Activated naive CD8-positive, alpha-beta T cell (primary cell): Measurements from ENCODE around the gene RAPGEF3.
A peak's percentile ranks its signal among the peaks of the same experiment; 100 is the strongest.

Source experiments
- H3K27ac Mint-ChIP-seq: one replicate; pipeline ENCODE4 v1.8.0; 2021; ENCODE audit warnings: mixed read lengths
- H3K27me3 Mint-ChIP-seq: one replicate; pipeline ENCODE4 v1.8.0; 2021; ENCODE audit warnings: mixed read lengths
- H3K36me3 Mint-ChIP-seq: one replicate; pipeline ENCODE4 v1.8.0; 2021; ENCODE audit warnings: mixed read lengths
- H3K4me1 Mint-ChIP-seq: one replicate; pipeline ENCODE4 v1.8.0; 2021; ENCODE audit warnings: low read depth, mixed read lengths
- H3K4me3 Mint-ChIP-seq: one replicate; pipeline ENCODE4 v1.8.0; 2021; ENCODE audit warnings: mild to moderate bottlenecking, mixed read lengths
- H3K9me3 Mint-ChIP-seq: one replicate; pipeline ENCODE4 v1.8.0; 2021; ENCODE audit warnings: low read depth, mixed read lengths

The RAPGEF3 gene

DNA sequence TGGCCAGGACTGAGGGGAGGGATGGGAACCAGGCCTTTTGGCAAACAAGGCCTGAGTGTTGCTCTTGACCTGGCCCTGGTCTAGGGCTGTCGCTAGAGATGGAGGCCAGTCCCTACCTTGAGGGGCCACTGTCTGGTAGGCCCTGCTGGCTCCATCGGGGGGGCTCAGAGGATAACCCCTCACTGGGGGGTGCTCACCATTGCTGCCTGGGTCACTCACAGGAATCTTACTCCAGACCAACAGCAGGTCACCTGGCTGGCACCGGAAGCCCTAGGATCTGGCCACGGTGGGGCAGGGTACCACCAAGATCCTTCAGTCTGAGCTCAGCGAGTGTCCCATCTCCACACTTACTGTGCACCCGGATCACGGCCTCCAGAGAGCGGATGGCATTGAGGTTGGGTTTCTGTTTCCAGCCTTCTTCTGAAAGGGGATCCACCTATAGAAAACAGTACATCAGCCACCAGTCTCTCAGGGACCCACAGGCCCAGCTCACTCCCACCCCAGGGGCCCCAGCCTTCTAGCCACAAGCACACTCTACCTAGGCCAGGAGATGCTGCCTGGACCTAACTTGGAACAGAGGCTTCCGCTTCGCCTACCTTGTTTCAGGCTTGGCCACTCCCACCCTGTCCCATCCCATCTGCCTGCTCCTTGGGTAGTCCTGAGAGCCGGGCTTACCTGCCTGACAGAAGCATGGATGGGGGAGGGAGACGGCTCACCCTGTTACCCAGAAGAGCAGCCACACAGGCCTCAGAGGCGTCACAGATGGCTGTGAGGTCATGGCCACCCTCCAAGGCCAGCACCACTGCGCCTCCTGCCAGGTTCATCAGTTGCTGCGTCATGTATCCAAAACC is 26.6 kb upstream of the RAPGEF3 start:
- H3K4me1 Mint-ChIP-seq, result peaks cover 14% of the 10 kb centered on the region
- no peaks in the 10 kb centered on the region for H3K27me3 Mint-ChIP-seq
- H3K9me3 Mint-ChIP-seq, result no peaks in the 10 kb centered on the region
- no peaks in the 10 kb centered on the region for H3K36me3 Mint-ChIP-seq
- no peak overlapping the region for H3K4me3 Mint-ChIP-seq
- peak overlapping the region; percentile 79 for H3K27ac Mint-ChIP-seq

DNA sequence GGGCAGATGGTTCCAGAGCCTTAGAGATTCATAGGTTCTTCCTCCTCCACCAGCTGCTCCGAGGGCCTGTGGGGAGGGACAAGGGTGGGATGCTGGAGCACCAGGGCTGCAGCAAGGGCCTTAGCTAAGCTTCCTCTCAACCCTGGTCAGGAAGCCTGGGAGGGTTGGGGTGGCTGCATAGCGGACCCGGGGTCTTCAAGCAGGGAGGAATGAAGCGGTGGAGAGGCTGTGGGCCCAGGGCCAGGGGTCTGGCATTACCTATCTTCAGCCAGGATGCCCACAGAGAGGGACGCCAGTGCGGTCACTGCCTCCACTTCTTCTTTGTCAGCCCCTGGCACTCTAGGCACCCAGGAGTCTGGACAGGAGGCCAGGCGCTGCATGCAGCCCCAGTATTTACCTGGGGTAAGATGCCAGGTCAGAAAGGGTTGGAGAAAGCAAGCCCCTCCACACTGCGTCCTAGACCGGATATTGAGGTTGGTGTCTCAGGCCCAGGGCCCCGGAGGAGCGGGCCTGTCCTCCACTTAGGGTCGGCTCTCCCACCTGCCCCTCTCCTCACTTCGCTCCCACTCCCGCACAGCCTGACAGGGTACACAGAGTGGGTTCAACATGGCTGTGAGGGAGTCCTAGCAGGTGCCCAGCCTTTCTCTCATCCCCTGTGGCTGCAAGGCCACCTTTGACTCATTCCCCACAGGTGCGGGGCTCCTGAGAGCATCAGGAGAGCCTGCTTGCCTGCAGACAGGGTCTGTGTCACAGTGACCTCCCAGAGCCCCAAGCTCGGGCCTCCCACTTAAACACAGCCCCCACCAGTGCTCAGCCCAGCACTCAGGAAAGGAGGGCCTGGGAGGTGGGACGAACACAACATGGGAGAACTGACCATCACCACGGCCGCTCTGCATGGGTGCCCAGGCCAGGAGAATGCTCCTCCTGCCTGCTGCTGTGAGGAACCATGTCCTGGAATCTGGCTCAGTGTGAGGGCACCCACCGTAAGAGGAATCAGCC is 25.4 kb upstream of the RAPGEF3 start:
- H3K9me3 Mint-ChIP-seq, result no peaks in the 10 kb centered on the region
- H3K4me3 Mint-ChIP-seq, result no peak overlapping the region
- no peaks in the 10 kb centered on the region for H3K36me3 Mint-ChIP-seq
- H3K27me3 Mint-ChIP-seq, result no peaks in the 10 kb centered on the region
- H3K27ac Mint-ChIP-seq, result peak overlapping the region; percentile 22
- peaks cover 19% of the 10 kb centered on the region for H3K4me1 Mint-ChIP-seq

DNA sequence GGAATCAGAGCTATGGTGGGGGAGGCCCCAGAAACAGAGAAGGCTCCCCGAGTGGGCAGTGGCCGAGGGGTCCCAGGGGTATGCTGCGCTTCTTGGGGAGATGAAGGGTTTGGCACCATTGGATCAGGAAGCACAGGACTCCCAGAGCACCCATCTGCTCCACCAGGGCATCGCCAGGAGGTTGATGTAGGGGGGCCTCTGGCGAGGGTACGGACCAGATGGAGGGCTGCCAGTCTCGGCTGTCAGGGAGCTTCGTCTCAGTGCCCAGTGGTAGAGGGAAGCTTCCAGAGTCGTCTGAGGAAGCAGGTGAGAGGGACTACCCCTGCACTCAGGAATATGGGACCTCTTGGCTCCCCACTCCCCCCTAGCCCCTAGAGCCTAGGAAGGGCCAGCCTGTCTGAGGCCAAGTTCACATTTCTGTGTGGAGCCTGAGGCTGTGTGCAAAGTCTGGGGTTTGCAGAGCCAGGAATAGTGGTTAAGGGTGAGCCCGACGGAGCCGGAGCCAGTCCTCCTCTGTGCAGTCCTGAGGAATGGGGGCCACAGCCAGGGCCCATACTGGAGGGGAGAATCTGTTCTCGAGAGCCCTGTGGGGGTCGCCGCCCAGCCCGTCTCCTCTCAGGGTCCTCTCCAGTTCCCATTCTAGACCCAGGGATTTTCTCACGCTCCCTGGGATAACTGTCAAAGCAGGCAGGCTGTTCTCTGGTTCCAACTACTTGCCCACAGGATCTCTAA is 24.5 kb upstream of the RAPGEF3 start:
- no peak overlapping the region for H3K4me3 Mint-ChIP-seq
- no peaks in the 10 kb centered on the region for H3K36me3 Mint-ChIP-seq
- H3K27me3 Mint-ChIP-seq, result no peaks in the 10 kb centered on the region
- peak overlapping the region; percentile 80 for H3K27ac Mint-ChIP-seq
- H3K4me1 Mint-ChIP-seq, result peaks cover 23% of the 10 kb centered on the region
- H3K9me3 Mint-ChIP-seq, result no peaks in the 10 kb centered on the region

DNA sequence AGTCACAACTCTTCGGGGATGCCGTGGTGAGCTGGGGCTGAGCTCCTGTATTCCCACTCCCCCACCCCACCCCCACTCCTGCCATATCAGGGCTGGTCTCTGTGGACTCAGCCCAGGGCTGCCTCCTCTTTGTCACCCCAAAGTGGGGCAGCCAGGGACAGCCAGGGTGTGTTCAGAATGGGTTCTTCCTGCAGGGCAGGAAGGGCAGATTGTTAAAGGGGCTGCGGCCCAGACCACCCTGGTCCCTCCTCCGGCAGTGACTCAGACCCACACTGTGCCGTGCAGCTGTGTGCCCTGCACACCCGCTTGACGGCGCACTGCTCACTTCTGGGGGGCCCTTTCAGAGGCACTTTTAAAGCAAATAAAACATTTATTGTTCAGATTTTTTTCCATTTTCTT is 23.7 kb upstream of the RAPGEF3 start:
- H3K4me1 Mint-ChIP-seq, result peaks cover 23% of the 10 kb centered on the region
- no peak overlapping the region for H3K4me3 Mint-ChIP-seq
- H3K27me3 Mint-ChIP-seq, result no peaks in the 10 kb centered on the region
- H3K9me3 Mint-ChIP-seq, result no peaks in the 10 kb centered on the region
- H3K36me3 Mint-ChIP-seq, result no peaks in the 10 kb centered on the region
- H3K27ac Mint-ChIP-seq, result peak overlapping the region; percentile 80

DNA sequence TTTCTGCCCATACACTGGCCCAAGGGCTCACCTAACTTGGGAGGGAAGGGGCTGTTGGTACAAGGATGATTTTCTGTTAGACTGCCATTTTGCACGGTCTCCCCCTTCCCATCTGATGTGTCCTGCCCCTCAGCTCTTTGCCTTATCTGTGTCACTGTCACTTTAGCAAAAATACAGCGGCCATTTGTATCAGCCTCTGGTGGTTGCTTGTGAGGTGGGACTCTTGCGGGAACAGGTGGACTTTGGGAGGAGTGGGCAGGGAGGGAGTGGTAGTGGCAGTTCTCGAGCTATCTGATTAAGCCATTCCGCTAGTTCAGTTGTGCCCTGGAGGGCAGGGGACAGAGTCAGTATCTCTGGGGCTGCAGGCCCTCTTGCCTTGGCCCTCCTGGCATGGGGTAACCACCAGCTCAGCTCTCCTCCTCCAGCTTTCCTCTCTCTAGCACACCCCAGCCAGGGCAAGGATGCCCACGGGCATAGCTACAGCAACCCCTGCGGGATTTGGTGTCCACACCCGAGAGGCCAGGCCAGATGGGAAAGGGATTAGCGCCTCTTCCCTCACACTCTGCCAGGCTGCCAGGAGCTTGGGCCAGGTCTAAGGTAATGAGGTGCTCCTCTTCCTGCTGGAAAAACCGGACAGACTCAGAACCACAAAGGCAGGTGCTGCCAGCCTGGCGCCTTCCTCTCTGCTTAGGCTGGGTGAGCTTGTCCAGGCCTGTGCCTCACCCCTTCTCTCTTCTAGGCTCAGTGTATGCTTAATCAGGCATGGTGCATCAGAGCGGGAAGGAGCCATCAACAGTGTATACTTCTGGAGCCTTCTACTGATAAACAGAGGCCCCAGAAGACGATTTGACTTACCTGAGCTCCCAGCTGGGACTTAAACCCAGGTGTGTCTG is 23.0 kb upstream of the RAPGEF3 start:
- Mint-ChIP-seq H3K4me1 (peaks cover 23% of the 10 kb centered on the region), H3K27ac (peak overlapping the region; percentile 41), H3K4me3 (no peak overlapping the region), H3K27me3 (no peaks in the 10 kb centered on the region), H3K36me3 (no peaks in the 10 kb centered on the region), H3K9me3 (no peaks in the 10 kb centered on the region)

DNA sequence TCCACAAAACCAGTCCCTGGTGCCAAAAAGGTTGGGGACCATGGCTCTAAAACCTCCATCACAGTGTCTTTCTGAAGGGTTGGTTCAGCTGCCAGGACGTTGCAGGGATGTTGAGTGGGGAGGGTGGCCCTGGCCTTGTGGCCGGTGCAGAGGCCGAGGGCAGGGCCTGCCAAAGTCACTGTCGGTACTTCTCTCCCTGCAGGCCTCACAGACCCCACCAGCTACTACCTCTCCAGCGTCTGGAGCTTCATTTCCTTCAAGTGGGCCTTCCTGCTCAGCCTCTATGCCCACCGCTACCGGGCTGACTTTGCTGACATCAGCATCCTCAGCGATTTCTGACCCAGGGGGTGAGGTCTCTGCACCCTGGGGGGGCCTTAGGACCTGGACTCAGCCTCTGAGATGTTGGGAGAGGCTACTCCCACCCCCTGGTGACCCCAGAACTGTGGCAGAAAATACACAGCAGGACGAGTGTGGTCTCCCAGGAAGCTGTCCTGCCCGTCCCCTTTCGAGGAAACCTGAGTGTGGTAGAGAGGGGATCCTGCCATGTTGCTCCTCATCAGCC is 21.3 kb upstream of the RAPGEF3 start:
- H3K36me3 Mint-ChIP-seq, result no peaks in the 10 kb centered on the region
- H3K9me3 Mint-ChIP-seq, result no peaks in the 10 kb centered on the region
- no peaks in the 10 kb centered on the region for H3K27me3 Mint-ChIP-seq
- H3K27ac Mint-ChIP-seq, result no peak overlapping the region
- no peak overlapping the region for H3K4me3 Mint-ChIP-seq
- peaks cover 15% of the 10 kb centered on the region for H3K4me1 Mint-ChIP-seq

DNA sequence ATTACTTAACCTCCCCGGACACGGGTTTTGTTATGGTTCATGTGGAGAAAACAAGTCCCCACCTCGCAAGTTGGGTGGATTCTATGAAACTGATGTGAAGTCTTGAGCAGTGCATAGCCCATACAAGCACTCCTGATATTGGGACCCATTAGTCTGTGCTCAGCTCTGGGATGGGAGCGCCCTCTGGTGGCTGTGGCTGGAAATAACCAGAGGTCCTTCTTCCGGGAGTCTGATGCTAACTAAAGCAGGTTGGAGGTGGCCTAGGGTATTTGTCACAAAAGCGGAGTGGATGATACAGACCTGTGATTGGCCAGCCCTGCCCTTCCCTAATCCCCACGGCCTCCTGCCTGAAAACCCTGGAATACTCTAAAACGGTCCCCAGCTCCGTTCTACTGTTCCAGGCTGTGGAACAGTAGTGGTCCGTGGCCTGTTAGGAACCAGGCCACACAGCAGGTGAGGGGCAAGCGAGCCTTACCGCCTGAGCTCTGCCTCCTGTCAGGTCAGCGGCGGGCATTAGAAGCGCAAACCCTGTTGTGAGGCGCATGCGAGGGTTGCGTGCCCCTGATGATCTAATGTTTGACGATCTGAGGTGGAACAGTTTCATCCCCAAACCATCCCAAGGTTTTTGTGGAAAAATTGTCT is 20.7 kb upstream of the RAPGEF3 start:
- H3K4me1 Mint-ChIP-seq, result peaks cover 19% of the 10 kb centered on the region
- no peaks in the 10 kb centered on the region for H3K36me3 Mint-ChIP-seq
- peak overlapping the region; percentile 38 for H3K27ac Mint-ChIP-seq
- no peak overlapping the region for H3K4me3 Mint-ChIP-seq
- no peaks in the 10 kb centered on the region for H3K27me3 Mint-ChIP-seq
- H3K9me3 Mint-ChIP-seq, result no peaks in the 10 kb centered on the region

DNA sequence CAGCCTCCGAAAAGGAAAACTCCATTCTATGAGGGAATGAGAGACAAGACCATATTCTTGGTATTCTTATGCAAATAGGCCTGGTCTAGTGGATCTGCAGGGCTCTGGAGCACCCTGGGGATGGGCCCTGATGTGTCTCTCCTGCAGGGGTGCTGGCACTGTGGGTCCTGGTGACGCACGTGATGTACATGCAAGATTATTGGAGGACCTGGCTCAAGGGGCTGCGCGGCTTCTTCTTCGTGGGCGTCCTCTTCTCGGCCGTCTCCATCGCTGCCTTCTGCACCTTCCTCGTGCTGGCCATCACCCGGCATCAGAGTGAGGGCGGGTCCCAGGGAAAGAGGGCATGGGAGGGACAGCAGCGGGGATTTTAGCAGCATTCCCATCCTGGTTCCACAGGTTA is 20.2 kb upstream of the RAPGEF3 start:
- H3K27me3 Mint-ChIP-seq, result no peaks in the 10 kb centered on the region
- H3K36me3 Mint-ChIP-seq, result no peaks in the 10 kb centered on the region
- H3K27ac Mint-ChIP-seq, result no peak overlapping the region
- H3K4me1 Mint-ChIP-seq, result peaks cover 24% of the 10 kb centered on the region
- no peak overlapping the region for H3K4me3 Mint-ChIP-seq
- no peaks in the 10 kb centered on the region for H3K9me3 Mint-ChIP-seq

DNA sequence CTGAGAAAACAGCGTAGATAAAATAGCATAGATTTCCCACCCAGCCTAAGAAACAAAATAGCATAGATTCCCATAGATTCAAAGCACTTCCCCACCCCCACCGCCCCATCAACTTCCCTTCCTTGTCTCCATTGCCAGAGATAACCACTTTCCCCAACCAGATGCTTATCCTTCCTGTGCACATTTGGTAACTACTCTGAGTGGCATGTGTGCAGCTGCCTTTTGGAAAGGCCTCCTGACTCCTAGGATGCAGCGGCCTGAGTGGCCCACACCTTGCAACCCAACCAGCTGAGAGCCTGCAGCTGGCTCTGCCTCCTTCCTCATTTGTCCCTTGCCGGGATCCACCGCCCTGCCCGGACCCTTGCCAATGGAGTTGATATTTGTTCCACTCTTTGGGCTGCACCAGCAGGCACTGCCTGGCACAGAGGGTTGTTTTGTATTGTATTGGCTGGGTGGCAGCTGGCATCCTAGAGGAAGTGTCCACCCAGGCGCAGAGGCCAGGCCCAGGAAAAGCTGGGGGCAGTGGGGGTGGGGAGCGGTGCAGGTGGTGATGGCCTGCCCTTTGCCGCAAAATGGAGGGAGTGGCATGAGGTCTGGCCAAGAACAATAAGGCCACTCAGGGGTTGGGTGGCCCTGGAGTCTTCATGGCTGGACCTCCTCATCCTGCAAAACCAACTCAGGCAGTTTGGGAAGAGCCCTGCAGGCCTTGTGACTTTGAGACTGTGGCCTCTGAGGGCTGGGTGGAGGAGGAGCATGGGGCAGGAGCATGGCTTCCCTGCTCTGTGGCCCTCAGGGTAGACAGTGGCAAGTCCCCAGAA is 19.3 kb upstream of the RAPGEF3 start:
- H3K27me3 Mint-ChIP-seq, result no peaks in the 10 kb centered on the region
- peak overlapping the region; percentile 50 for H3K27ac Mint-ChIP-seq
- H3K4me1 Mint-ChIP-seq, result peaks cover 27% of the 10 kb centered on the region
- H3K4me3 Mint-ChIP-seq, result no peak overlapping the region
- no peaks in the 10 kb centered on the region for H3K9me3 Mint-ChIP-seq
- H3K36me3 Mint-ChIP-seq, result no peaks in the 10 kb centered on the region

DNA sequence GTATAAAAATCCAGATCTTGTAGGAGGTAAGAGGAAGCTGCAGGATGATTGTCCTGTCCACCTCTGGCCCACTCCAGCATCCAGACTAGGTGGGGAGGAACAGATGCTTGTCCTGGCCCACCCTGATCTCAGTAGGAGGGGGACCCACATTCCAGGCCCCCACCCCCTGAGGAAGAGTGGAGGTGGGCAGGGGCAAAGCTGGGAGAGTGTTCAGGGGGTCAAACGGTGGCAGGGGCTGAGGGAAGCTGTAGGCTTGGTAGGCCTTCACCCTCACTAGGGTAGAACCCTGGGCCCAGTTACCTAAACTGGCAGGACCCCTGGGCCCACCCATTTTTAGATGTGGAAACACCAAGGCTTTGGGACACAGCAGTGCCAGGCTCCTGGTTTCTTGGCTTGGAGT is 18.5 kb upstream of the RAPGEF3 start:
- no peak overlapping the region for H3K27ac Mint-ChIP-seq
- H3K9me3 Mint-ChIP-seq, result no peaks in the 10 kb centered on the region
- H3K4me3 Mint-ChIP-seq, result no peak overlapping the region
- H3K27me3 Mint-ChIP-seq, result no peaks in the 10 kb centered on the region
- H3K4me1 Mint-ChIP-seq, result peaks cover 29% of the 10 kb centered on the region
- no peaks in the 10 kb centered on the region for H3K36me3 Mint-ChIP-seq

DNA sequence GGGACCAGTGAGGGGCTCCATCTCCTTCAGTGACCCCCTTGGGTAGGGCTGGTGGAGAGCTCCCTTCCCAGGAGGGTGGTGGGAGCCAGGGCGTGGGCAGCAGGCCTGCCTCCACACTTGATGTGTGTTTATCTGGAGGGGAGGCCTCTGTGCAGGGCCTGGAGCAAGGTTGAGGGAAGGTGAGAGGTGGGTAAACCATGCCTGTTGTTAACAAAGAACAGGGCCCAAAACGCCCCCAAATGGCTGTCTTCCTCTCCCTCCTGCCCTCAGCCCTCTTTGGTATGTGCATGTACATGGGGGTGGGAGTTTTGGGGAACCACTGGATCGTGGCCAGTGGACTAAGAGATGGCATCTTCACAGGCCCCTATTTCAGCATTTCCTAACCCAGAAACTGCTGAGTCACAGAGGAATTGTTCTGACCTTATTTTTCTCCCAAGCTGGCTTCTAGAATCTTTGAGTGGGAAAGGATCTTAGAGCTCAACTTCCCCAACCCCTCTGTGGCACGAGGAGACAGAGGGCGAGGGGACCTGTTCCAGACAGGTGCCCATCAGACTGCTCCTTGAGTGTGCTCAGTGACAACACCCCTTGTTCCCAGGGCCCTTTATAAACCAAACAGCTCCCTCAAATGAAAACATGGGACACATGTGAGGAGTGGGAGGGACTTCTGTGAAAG is 17.9 kb upstream of the RAPGEF3 start:
- Mint-ChIP-seq H3K27ac (peak overlapping the region; percentile 10), H3K36me3 (no peaks in the 10 kb centered on the region), H3K9me3 (no peaks in the 10 kb centered on the region), H3K4me3 (no peak overlapping the region), H3K4me1 (peaks cover 30% of the 10 kb centered on the region), H3K27me3 (no peaks in the 10 kb centered on the region)

DNA sequence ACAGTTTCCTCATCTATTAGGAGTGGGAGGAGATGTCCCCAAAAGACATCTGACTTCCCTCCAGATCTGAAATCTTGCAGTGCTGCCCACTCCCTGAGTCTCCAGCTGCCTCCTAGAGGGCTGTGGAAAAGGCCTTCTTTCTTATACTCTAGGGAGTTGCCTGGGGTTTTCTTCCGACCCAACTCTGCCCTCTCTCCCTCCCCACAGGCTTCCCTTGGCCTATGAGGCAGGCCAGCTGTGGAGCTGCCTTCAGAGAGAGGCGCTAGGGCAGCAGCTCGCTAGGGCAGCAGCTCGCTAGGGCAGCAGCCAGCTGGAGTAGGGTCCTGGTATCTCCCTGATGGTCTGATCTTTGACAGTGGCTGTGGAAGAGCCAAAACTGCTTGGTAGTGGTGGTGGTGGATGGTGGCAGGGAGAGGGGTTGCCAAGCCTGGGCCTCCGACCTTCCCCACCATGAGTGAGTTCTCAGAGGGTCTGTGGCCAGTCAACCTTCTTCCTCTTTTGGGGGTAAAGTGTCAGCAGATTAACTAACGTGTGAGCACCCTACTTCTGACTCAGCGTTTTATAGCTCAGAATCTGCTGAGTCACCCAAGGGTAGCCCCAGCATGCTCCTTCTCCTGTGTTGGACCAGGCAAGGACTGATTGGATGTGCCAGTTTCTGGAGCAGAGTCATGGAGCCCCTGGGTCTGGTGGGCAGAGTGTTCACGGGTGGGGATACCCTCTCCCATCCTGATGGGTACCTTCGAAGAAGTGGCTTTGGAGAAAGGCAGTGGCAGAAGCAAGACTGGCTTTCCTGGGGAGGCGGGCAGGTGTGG is 16.6 kb upstream of the RAPGEF3 start:
- Mint-ChIP-seq H3K27ac (peak overlapping the region; percentile 41), H3K36me3 (no peaks in the 10 kb centered on the region), H3K27me3 (no peaks in the 10 kb centered on the region)

More for the DNA sequence above, 16.6 kb upstream of the RAPGEF3 start:
- H3K4me1 Mint-ChIP-seq, result peaks cover 30% of the 10 kb centered on the region
- H3K4me3 Mint-ChIP-seq, result peak overlapping the region; percentile 13
- no peaks in the 10 kb centered on the region for H3K9me3 Mint-ChIP-seq
